B cell (primary cell): ENCODE measurements around the gene OST4. TPM values are rescaled to one million over a fixed set of nuclear protein-coding genes. Genes with fewer than 3 reads are reported as not detected.

Source experiments
- ATAC-seq: fragments of 200-7000 bp; cut with Tn5 transposase; one replicate; pipeline ENCODE4 v1.10.0; 2021; ENCODE audit warnings: low read depth, mild to moderate bottlenecking, moderate number of reproducible peaks, moderate library complexity
- CTCF ChIA-PET: fragments of 350-600 bp; sonication (Branson Sonifier 250); formaldehyde crosslinking; loops from one replicate; lab custom pipeline; 2021; ENCODE audit warnings: antibody characterized with exemption, inconsistent platforms; lab: Charles Lee
- POLR2A ChIA-PET: fragments of 350-600 bp; sonication (Branson Sonifier 250); formaldehyde crosslinking; loops from one replicate; lab custom pipeline; 2021; ENCODE audit warnings: antibody characterized with exemption; lab: Charles Lee
- DNase-seq: peaks from one replicate; pipeline ENCODE4 v3.0.0; 2013
- H2AFZ ChIP-seq: 2 replicates; pipeline ENCODE4 v1.6.1; 2012; ENCODE audit warnings: mild to moderate bottlenecking, low read depth, low read length; ENCODE audit not compliant: insufficient read depth, poor library complexity, severe bottlenecking
- H3K27ac ChIP-seq, 2 donors: 1 replicate in 1 of 2; 2 replicates in 1 of 2; pipeline ENCODE4 v1.5.1; 2012 to 2013; ENCODE audit warnings: low read length in 2 of 2, mild to moderate bottlenecking in 2 of 2, moderate library complexity in 1 of 2
- H3K27me3 ChIP-seq, 4 experiments: fragments of 200-600 bp in 1 of 4; sonication (generic) in 1 of 4; replicated peaks in 1 of 4; 1 replicate in 2 of 4; 2 replicates in 2 of 4; pipeline versions ENCODE4 v1.6.1 to v1.7.0; 2013 to 2016; ENCODE audit warnings: low read length in 3 of 4, mild to moderate bottlenecking in 2 of 4, mixed read lengths in 1 of 4, moderate library complexity in 1 of 4; ENCODE audit not compliant: insufficient read depth in 4 of 4, control insufficient read depth in 3 of 4; ENCODE audit errors: control extremely low read depth in 1 of 4
- H3K36me3 ChIP-seq, 2 experiments: replicated peaks in 1 of 2; 1 replicate in 1 of 2; 2 replicates in 1 of 2; pipeline versions ENCODE4 v1.6.1 to v1.7.1; 2013; ENCODE audit warnings: low read length in 1 of 2; ENCODE audit not compliant: insufficient read depth in 2 of 2, control insufficient read depth in 1 of 2; ENCODE audit errors: control extremely low read depth in 1 of 2, extremely low read depth in 1 of 2
- H3K4me1 ChIP-seq, 2 donors: fragments of 200-600 bp in 1 of 2; sonication (generic) in 1 of 2; 1 replicate in 1 of 2; 2 replicates in 1 of 2; pipeline versions ENCODE4 v1.5.1 to v1.6.1; 2013 to 2017; ENCODE audit warnings: low read length in 2 of 2; ENCODE audit not compliant: control insufficient read depth in 2 of 2, insufficient read depth in 2 of 2
- H3K4me2 ChIP-seq: replicated peaks from 2 replicates; pipeline ENCODE3; 2012; ENCODE audit warnings: mild to moderate bottlenecking, low read depth, low read length; ENCODE audit not compliant: poor library complexity, severe bottlenecking
- H3K4me3 ChIP-seq, 5 experiments: fragments of 200-600 bp in 1 of 5; sonication (generic) in 1 of 5; 1 replicate in 3 of 5; 2 replicates in 2 of 5; pipeline versions ENCODE4 v1.5.1 to v1.7.0; 2011 to 2016; ENCODE audit warnings: low read length in 4 of 5, mild to moderate bottlenecking in 4 of 5, low read depth in 2 of 5, control low read depth in 1 of 5, moderate library complexity in 1 of 5; ENCODE audit not compliant: insufficient read depth in 1 of 5; ENCODE audit errors: control extremely low read depth in 1 of 5, extremely low read depth in 1 of 5
- H3K79me2 ChIP-seq: fragments of 200-600 bp; sonication (generic); one replicate; pipeline ENCODE4 v1.6.0; 2016; ENCODE audit warnings: low read length; ENCODE audit not compliant: control insufficient read depth, insufficient read depth
- H3K9ac ChIP-seq: fragments of 200-600 bp; sonication (generic); 2 replicates; pipeline ENCODE4 v1.6.1; 2017; ENCODE audit warnings: mild to moderate bottlenecking, low read length, moderate library complexity
- H3K9me3 ChIP-seq, 3 donors: one replicate each; pipeline versions ENCODE4 v1.6.1 to v1.7.1; 2013; ENCODE audit warnings: low read length in 2 of 3; ENCODE audit not compliant: control insufficient read depth in 2 of 3, insufficient read depth in 1 of 3; ENCODE audit errors: control extremely low read depth in 1 of 3
- H4K20me1 ChIP-seq: 2 replicates; pipeline ENCODE4 v1.6.0; 2012; ENCODE audit warnings: mild to moderate bottlenecking, low read length; ENCODE audit not compliant: insufficient read depth, control insufficient read depth, poor library complexity, severe bottlenecking
- H3K27ac Mint-ChIP-seq: one replicate; pipeline ENCODE4 v1.8.0; 2021; ENCODE audit warnings: mixed read lengths
- H3K27me3 Mint-ChIP-seq: one replicate; pipeline ENCODE4 v1.8.0; 2021; ENCODE audit warnings: mixed read lengths
- H3K4me1 Mint-ChIP-seq: one replicate; pipeline ENCODE4 v1.8.0; 2021; ENCODE audit warnings: mixed read lengths
- H3K4me3 Mint-ChIP-seq: one replicate; pipeline ENCODE4 v1.8.0; 2021; ENCODE audit warnings: mixed read lengths
- H3K9me3 Mint-ChIP-seq: one replicate; pipeline ENCODE4 v1.8.0; 2022; ENCODE audit warnings: mixed read lengths; ENCODE audit not compliant: insufficient read depth
- CTCF ChIP-seq: fragments of 200-600 bp; IDR thresholded peaks from one replicate; pipeline ENCODE4 v1.8.0; 2022; ENCODE audit warnings: antibody characterized with exemption, mild to moderate bottlenecking
- EZH2 ChIP-seq: IDR thresholded peaks from 2 replicates; pipeline ENCODE4 v1.6.1; 2012; ENCODE audit warnings: borderline replicate concordance, low read depth, mild to moderate bottlenecking, moderate library complexity, low read length; ENCODE audit not compliant: insufficient read depth, poor library complexity, severe bottlenecking
- WGBS: methylation state at CpG from one replicate; pipeline ENCODE4 v1.1.5; 2013; ENCODE audit warnings: missing lambda C conversion rate; ENCODE audit not compliant: insufficient coverage; 5-methylcytosine and 5-hydroxymethylcytosine counted together
- intact Hi-C: fragments of 100-400 bp; cut with micrococcal nuclease; formaldehyde crosslinking; loops from one replicate; pipeline ENCODE4 v1.10.0; 2022
- polyA plus RNA-seq: library from polyadenylated mRNA; depleted of rRNA; stranded (reverse); fragments of >200 nt; gene quantifications from 2 replicates; pipeline ENCODE4 v1.2.3, GENCODE V29; 2012
- total RNA-seq, 2 donors: library from RNA; stranded (reverse); fragments of 120-200 nt in 1 of 2; gene quantifications; 1 replicate in 1 of 2; 2 replicates in 1 of 2; pipeline versions ENCODE4 v1.2.3 to v1.2.4, GENCODE V29; 2013 to 2022

OST4 gene
- total and polyA plus RNA-seq, 2 donors (not counting 1 experiment from before 2014, with no cell fraction given) = 195 to 257 TPM

GRCh38 chr2:27091746-27092695, 20.6 kb upstream of the OST4 start:
- intact Hi-C loops = no loop called here
- ChIA-PET POLR2A (no interaction called here), CTCF (interaction anchor here (1.5 kb wide), 1 partner anchor 10 kb away, joined by 4 read pairs; no protein-coding TSS in a partner anchor)
- no peaks in the 10 kb centered on the region for H4K20me1 ChIP-seq
- no peaks in the 10 kb centered on the region for H3K9me3 Mint-ChIP-seq
- no peak overlapping the region for H3K4me2 ChIP-seq
- no peak overlapping the region for H3K9ac ChIP-seq
- DNase-seq = no peak
- H3K36me3 ChIP-seq = no peaks in the 10 kb centered on the region
- H3K4me1 Mint-ChIP-seq = peaks cover 19% of the 10 kb centered on the region
- H3K27ac ChIP-seq = no peak overlapping the region
- no peak for ATAC-seq
- H2AFZ ChIP-seq = no peak overlapping the region
- no peak overlapping the region for H3K4me3 Mint-ChIP-seq
- H3K9me3 ChIP-seq = no peaks in the 10 kb centered on the region
- no peaks in the 10 kb centered on the region for H3K27me3 Mint-ChIP-seq
- no peak overlapping the region for H3K4me3 ChIP-seq
- WGBS = 86% methylated on average over 18 of the region's 25 CpGs
- no peaks in the 10 kb centered on the region for H3K27me3 ChIP-seq
- peaks cover 9 to 13% of the 10 kb centered on the region in 2 donors for H3K4me1 ChIP-seq
- H3K27ac Mint-ChIP-seq = no peak overlapping the region
- H3K79me2 ChIP-seq = peaks cover 3% of the 10 kb centered on the region
- no peak for TF ChIP-seq CTCF
- TF ChIP-seq EZH2 = no peak
